GM12875 (cell line): ENCODE results near the gene BUD13.

ENCODE experiments used
- H3K4me3 ChIP-seq: one replicate; pipeline ENCODE4 v1.5.1; 2011; ENCODE audit warnings: low read depth, low read length, control low read depth
- TF ChIP-seq, protein P1 (sequence below): IDR thresholded peaks from 2 replicates; pipeline ENCODE4 v1.5.1; 2011; ENCODE audit warnings: low read depth, mild to moderate bottlenecking, control low read depth, inconsistent platforms, low read length, moderate library complexity, borderline replicate concordance; ENCODE audit not compliant: insufficient read depth

Gene BUD13

DNA sequence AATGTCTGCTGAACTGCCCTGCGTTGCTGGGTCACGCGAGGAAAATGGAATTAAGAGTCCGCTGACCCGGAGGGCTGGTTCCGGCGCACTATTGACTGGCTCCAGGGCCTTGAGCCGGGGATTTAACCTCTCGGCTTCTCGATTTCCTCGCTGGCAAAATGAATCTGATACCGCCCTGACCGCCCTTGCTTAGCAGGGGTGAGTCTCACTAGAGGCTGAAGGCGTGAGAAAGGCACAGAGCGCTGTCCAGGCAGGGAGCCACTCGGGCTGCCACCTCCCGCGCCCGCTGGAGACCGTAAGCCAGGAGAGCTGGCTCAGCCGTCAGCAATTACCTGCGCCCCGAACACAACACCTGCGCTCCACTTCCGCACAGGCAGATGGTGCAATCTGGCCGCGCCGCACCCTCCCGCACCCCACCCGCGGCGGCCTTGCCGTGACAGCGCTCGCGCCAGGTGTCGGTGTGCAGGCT lies 65.6 kb downstream of the BUD13 start:
- H3K4me3 ChIP-seq = no peak overlapping the region

DNA sequence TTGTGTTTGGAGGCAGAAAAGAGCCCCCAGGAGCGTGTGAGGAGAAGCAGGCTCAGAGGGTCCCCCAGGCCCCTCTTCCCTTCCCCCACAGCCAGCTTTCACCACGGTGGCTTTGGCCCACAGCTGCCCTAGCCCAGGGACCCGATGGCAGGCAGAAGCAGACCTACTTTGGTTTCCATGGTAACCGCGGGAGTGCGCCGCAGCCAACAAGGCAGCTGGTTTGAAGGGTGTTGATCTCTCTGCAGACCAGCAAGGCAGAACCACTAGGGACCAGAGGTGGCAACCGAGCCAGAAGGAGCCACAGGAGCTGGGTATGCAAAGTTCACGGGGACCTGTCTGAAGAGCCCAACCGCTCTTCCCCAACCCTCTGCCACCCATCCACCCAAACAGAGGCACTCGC lies 69.4 kb downstream of the BUD13 start:
- H3K4me3 ChIP-seq = no peak overlapping the region
- TF ChIP-seq, protein P1, sequence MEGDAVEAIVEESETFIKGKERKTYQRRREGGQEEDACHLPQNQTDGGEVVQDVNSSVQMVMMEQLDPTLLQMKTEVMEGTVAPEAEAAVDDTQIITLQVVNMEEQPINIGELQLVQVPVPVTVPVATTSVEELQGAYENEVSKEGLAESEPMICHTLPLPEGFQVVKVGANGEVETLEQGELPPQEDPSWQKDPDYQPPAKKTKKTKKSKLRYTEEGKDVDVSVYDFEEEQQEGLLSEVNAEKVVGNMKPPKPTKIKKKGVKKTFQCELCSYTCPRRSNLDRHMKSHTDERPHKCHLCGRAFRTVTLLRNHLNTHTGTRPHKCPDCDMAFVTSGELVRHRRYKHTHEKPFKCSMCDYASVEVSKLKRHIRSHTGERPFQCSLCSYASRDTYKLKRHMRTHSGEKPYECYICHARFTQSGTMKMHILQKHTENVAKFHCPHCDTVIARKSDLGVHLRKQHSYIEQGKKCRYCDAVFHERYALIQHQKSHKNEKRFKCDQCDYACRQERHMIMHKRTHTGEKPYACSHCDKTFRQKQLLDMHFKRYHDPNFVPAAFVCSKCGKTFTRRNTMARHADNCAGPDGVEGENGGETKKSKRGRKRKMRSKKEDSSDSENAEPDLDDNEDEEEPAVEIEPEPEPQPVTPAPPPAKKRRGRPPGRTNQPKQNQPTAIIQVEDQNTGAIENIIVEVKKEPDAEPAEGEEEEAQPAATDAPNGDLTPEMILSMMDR = no peak

More for the DNA sequence above, 65.6 kb downstream of the BUD13 start:
- TF ChIP-seq, protein P1 = no peak

DNA sequence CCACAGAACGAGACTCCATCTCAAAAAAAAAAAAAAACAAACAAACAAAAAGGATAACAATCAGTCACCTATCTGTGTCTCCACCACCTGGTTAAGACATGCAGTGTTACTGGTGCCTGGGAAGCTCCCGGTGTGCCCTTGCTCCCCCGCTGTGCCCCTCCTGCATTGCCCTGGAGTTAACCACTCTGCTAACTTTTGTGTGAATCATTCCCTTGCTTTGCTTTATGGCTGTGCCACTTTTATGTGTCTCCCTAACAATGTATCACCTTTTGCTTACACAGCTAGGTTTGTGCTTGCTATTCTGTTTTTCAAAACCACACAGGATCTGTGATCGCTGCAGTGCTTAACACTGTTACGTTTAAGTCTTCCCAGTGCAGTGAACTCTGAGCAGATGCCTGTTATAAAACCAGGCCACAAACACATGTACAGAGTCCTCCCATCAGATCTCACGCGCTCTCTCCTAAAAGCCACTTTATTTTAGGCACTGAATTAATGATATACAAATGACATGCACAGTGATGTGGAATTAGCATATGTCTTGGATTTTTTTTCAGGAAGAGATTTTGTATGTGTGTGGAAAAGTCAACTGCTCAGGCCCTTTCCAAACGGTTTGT lies 69.9 kb downstream of the BUD13 start:
- H3K4me3 ChIP-seq = no peak overlapping the region
- TF ChIP-seq, protein P1 = no peak

DNA sequence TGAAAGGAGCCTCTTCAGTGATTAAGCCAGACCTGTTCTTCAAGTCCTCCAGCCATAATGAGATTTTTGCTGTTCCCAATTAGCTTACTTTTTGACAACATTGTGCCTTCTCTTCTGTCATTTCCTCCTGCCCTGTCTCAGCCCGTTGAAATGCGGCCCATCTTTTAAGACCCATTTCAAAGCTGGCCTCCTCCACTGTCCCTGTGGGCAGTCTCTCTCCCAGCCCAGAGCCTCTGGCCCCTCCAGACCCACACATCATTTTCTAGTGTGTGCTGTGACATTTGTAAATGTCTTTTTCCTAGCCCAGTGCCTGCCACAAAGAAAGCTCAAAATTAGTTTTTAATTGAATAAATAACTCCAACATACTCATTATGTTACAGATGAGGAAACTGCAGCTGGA lies 70.9 kb downstream of the BUD13 start:
- TF ChIP-seq, protein P1 = no peak
- H3K4me3 ChIP-seq = no peak overlapping the region

DNA sequence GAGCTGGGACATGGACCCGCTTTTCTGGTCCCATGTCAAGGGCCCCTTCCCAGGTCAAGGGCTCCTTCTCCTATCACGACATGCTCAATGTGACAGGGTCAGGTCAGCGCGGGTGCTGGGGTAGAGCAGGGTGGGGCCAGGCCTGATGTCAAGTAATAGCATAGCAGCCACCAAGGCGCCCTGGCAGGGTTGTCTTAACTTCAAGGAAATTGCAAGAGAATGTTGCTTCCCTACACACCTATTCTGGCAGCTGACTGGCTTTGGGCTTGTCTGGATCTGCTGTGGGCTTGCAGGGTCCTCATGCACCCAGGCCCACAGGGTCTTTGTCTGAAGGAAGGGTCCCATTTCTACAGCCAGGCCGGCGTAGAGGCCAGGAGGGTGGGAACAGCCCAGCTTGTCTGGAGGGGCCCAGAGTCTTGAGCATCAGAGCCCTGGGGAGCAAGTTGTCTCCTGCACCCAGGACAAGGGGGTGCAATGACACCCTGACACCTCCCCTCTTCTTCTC lies 71.4 kb downstream of the BUD13 start:
- H3K4me3 ChIP-seq = no peak overlapping the region
- TF ChIP-seq, protein P1 = no peak

DNA sequence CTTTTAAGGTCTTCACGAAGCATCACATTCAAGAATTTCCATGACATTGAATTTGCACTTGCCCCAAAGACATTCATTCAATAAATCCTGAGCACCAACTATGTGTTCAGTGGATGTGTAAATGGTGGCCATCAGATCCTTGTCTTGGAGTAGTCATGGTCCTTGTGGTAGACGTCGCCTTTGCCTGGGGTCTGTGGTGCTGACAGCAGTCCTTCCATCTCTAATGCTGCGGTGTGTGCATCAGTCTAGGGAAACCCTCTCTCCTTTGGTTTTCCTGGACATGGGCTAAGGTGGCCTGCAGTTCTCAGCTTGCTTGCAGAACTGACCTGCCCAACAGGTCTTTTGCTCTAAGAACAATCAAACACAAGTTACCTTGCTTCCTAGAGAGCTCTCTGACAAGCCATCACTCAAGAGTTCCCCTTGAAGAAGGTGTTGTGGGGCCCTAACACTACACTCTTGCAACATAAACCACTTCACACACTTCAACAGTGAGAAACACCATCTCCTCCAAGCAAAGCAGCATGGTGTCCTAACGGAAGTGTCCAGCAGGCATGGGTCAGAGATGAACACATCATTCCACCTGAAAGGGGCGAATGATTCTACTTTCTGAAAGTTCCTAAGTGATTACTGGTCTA lies 72.1 kb downstream of the BUD13 start:
- TF ChIP-seq, protein P1 = no peak
- H3K4me3 ChIP-seq = no peak overlapping the region
